SIG-M5 treated with dmso at 0.1 percent for 504 hours (cell line): ENCODE data around the gene FLG2.
"Not testable (repeated sequence)": the region's sequence is repeated elsewhere in the genome, so short reads cannot be mapped to it uniquely, and the experiment has no call there.

ENCODE experiments used
- DNase-seq: peaks from one replicate; lab custom pipeline; 2025; ENCODE audit not compliant: unreplicated experiment; lab: John Stamatoyannopoulos, UW

The FLG2 gene

DNA sequence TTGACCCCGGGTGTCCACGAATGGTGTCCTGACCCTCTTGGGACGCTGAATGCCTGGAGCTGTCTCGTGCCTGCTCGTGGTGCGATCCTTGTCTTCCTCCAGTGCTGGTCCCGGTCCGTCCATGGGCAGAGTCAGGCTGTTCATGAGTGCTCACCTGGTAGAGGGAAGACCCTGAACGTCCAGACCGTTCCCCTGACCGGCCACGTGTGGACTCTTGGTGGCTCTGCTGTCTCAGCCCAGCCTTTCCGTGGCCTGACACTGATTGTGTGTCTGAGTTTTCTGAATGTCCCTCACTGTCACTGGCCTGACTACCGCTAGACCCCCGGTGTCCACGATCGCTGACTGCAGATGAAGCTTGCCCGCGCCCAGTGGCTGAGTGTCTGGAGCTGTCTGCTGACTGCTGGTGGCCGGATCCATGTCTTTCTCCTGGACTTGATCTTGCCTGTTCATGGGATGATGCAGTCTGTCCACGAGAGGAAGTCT lies 46.4 kb downstream of the FLG2 start:
- no peak for DNase-seq

DNA sequence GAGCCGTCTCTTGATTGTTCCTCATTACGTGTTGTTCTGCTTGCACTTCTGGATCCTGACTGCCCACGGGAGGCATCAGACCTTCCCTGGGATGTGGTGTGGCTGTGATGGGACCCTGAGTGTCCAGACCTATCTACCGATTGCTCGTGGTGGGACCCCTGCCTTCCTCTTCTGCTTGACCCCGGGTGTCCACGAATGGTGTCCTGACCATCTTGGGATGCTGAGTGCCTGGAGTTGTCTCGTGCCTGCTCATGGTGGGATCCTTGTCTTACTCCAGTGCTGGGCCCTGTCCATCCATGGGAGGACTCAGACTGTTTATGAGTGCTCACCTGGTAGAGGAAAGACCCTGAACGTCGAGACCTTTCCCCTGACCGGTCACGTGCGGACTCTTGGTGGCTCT lies 47.6 kb downstream of the FLG2 start:
- not testable (repeated sequence) for DNase-seq

DNA sequence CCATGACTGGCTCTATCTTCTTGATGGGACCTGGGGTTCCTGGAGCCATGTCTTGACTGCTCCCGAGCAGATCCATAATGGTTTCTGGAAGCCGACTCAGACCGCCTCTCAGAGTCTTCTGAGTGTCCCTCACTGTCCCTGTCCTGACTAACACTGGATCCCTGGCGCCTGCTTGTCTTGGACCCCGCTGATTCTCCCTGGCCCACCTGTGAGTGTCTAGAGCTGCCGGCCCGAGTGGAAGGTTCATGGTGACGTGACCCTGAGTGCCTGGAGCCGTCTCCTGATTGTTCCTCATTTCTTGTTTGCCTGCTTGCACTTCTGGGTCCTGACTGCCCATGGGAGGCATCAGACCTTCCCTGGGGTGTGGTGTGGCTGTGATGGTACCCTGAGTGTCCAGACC lies 49.9 kb downstream of the FLG2 start:
- DNase-seq = no peak

DNA sequence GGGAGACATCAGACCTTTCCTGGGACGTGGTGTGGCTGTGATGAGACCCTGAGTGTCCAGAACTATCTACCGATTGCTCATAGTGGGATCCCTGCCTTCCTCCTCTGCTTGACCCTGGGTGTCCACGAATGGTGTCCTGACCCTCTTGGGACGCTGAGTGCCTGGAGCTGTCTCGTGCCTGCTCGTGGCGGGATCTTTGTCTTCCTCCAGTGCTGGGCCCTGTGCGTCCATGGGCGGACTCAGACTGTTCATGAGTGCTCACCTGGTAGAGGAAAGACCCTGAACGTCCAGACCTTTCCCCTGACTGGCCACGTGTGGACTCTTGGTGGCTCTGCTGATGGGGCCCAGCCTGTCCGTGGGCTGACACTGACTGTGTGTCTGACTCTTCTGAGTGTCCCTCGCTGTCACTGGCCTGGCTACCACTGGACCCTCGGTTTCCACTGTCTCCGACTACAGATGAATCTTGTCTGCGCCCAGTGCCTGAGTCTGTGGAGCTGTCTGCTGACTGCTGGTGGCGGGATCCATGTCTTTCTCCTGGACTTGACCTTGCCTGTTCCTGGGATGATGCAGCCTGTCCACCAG lies 50.4 kb downstream of the FLG2 start:
- not testable (repeated sequence) for DNase-seq

DNA sequence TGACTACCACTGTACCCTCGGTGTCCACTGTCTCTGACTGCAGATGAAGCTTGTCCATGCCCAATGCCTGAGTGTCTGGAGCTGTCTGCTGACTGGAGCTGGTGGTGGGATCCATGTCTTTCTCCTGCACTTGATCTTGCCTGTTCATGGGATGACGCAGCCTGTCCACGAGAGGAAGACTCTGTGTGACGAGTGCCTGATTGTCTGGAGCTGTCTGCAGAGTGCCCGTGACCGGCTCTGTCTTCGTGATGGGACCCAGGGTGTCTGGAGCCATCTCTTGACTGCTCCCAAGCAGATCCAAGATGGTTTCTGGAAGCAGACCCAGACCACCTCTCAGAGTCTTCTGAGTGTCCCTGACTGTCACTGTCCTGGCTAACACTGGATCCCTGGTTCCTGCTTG lies 51.0 kb downstream of the FLG2 start:
- not testable (repeated sequence) for DNase-seq

DNA sequence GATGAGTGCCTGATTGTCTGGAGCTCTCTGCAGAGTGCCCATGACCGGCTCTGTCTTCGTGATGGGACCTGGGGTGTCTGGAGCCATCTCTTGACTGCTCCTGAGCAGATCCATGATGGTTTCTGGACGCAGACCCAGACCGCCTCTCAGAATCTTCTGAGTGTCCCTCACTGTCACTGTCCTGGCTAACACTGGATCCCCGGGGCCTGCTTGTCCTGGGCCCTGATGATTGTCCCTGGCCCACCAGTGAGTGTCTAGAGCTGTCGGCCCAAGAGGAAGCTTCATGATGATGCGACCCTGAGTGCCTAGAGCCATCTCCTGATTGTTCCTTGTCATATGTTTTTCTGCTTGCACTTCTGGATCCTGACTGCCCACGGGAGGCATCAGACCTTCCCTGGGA lies 51.8 kb downstream of the FLG2 start:
- not testable (repeated sequence) for DNase-seq

DNA sequence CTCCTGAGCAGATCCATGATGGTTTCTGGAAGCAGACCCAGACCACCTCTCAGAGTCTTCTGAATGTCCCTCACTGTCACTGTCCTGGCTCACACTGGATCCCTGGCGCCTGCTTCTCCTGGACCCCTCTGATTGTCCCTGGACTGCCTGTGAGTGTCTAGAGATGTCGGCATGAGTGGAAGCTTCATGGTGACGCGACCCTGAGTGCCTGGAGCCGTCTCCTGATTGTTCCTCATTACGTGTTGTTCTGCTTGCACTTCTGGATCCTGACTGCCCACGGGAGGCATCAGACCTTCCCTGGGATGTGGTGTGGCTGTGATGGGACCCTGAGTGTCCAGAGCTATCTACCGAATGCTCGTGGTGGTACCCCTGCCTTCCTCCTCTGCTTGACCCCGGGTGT lies 53.7 kb downstream of the FLG2 start:
- DNase-seq = not testable (repeated sequence)

DNA sequence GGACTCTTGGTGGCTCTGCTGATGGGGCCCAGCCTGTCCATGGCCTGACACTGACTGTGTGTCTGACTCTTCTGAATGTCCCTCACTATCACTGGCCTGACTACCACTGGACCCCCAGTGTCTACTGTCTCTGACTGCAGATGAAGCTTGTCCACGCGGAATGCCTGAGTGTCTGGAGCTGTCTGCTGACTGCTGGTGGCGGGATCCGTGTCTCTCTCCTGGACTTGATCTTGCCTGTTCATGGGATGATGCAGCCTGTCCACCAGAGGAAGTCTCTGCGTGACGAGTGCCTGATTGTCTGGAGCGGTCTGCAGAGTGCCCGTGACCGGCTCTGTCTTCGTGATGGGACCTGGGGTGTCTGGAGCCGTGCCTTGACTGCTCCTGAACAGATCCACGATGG lies 55.0 kb downstream of the FLG2 start:
- not testable (repeated sequence) for DNase-seq

DNA sequence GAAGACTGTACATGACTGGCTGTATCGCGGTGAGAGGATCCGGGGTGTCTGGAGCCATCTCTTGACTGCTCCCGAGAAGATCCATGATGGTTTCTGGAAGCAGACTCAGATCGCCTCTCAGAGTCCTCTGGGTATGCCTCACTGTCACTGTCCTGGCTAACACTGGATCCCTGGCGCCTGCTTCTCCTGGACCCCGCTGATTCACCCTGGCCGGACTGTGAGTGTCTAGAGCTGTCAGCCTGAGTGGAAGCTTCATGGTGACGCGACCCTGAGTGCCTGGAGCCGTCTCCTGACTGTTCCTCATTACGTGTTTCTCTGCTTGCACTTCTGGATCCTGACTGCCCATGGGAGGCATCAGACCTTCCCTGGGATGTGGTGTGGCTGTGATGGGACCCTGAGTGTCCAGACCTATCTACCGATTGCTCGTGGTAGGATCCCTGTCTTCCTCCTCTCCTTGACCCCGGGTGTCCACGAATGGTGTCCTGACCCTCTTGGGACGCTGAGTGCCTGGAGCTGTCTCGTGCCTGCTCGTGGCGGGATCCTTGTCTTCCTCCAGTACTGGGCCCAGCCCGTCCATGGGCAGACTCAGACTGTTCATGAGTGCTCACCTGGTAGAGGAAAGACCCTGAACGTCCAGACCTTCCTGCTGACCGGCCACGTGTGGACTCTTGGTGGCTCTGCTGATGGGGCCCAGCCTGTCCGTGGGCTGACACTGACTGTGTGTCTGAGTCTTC lies 56.5 kb downstream of the FLG2 start:
- not testable (repeated sequence) for DNase-seq
